Measurements from ENCODE around the gene GMDS.

DNA sequence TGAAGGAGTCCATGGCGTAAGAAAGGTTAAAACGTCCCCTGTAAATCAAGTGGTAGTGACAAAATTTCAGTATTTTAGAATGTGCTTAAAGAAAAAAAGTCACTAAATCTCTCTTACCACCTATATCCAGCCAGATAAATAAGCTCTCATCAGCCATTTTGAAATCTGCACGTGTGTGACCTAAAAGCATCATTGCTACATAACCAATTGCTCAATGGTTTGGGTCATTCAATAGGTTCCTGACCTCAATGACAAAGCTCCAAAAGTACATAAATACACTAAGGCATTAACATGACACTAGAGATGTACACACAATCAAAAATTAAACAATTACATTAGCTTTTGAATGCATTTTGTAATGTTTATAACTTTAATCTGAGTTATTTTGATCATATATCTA is 272.4 kb downstream of the GMDS start:
- TF ChIP-seq POLR2A (IDR thresholded peaks at IDR 0.05), result no peak
- TF ChIP-seq, protein P1, sequence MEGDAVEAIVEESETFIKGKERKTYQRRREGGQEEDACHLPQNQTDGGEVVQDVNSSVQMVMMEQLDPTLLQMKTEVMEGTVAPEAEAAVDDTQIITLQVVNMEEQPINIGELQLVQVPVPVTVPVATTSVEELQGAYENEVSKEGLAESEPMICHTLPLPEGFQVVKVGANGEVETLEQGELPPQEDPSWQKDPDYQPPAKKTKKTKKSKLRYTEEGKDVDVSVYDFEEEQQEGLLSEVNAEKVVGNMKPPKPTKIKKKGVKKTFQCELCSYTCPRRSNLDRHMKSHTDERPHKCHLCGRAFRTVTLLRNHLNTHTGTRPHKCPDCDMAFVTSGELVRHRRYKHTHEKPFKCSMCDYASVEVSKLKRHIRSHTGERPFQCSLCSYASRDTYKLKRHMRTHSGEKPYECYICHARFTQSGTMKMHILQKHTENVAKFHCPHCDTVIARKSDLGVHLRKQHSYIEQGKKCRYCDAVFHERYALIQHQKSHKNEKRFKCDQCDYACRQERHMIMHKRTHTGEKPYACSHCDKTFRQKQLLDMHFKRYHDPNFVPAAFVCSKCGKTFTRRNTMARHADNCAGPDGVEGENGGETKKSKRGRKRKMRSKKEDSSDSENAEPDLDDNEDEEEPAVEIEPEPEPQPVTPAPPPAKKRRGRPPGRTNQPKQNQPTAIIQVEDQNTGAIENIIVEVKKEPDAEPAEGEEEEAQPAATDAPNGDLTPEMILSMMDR (IDR thresholded peaks at IDR 0.05), result no peak

Data from vagina (tissue), 2 donors.